WTC11 (cell line): ENCODE results near the gene C11orf54. TPM values are rescaled to one million over a fixed set of nuclear protein-coding genes. Genes with fewer than 3 reads are reported as not detected.

Experiments
- ATAC-seq: fragments of 200-7000 bp; cut with Tn5 transposase; 2 replicates; pipeline ENCODE4 v1.10.0; 2021; ENCODE audit warnings: mild to moderate bottlenecking, moderate library complexity
- CTCF ChIA-PET: fragments of 300-600 bp; sonication (Branson Sonifier 250); formaldehyde crosslinking; loops from one replicate; lab custom pipeline; 2021; ENCODE audit warnings: antibody characterized with exemption; lab: Charles Lee
- POLR2A ChIA-PET: fragments of 350-600 bp; sonication (Branson Sonifier 250); formaldehyde crosslinking; loops from one replicate; lab custom pipeline; 2021; ENCODE audit warnings: antibody characterized with exemption; lab: Charles Lee
- DNase-seq: peaks from one replicate; pipeline ENCODE4 v3.0.0; 2021; ENCODE audit warnings: low spot score
- H3K27ac Mint-ChIP-seq: 2 replicates; pipeline ENCODE4 v1.8.0; 2021; ENCODE audit warnings: mixed read lengths
- H3K27me3 Mint-ChIP-seq: 2 replicates; pipeline ENCODE4 v1.8.0; 2021; ENCODE audit warnings: low read depth, mild to moderate bottlenecking, moderate library complexity, mixed read lengths
- H3K36me3 Mint-ChIP-seq: 2 replicates; pipeline ENCODE4 v1.8.0; 2021; ENCODE audit warnings: mixed read lengths
- H3K4me1 Mint-ChIP-seq: 2 replicates; pipeline ENCODE4 v1.8.0; 2022; ENCODE audit warnings: mixed read lengths
- H3K4me3 Mint-ChIP-seq: 2 replicates; pipeline ENCODE4 v1.8.0; 2021; ENCODE audit warnings: mild to moderate bottlenecking, moderate library complexity, mixed read lengths
- H3K9me3 Mint-ChIP-seq: 2 replicates; pipeline ENCODE4 v1.8.0; 2021; ENCODE audit warnings: mixed read lengths
- ATF2 ChIP-seq: sonication (generic); formaldehyde crosslinking; IDR thresholded peaks from 2 replicates; pipeline ENCODE4 v1.8.1; 2022; ENCODE audit warnings: low read depth, missing genetic modification reagents, borderline replicate concordance
- E2F1 ChIP-seq: sonication (generic); formaldehyde crosslinking; IDR thresholded peaks from 2 replicates; pipeline ENCODE4 v1.8.0; 2022; ENCODE audit warnings: mild to moderate bottlenecking, missing genetic modification reagents
- E2F4 ChIP-seq: sonication (generic); formaldehyde crosslinking; IDR thresholded peaks from 2 replicates; pipeline ENCODE4 v1.8.1; 2022; ENCODE audit warnings: low read depth, mild to moderate bottlenecking, moderate library complexity, missing genetic modification reagents, borderline replicate concordance
- ETV6 ChIP-seq: sonication (generic); formaldehyde crosslinking; IDR thresholded peaks from 2 replicates; pipeline ENCODE4 v1.8.1; 2022; ENCODE audit warnings: mild to moderate bottlenecking, missing genetic modification reagents
- MXD4 ChIP-seq: fragments of 250-450 bp; sonication (Bioruptor Pico); IDR thresholded peaks from 2 replicates; pipeline ENCODE4 v1.8.0; 2021; ENCODE audit warnings: mild to moderate bottlenecking, moderate library complexity, borderline replicate concordance
- SP1 ChIP-seq: sonication (generic); formaldehyde crosslinking; conservative IDR thresholded peaks from 2 replicates; pipeline ENCODE4 v1.8.1; 2022; ENCODE audit warnings: missing genetic modification reagents
- TEAD1 ChIP-seq: sonication (generic); formaldehyde crosslinking; IDR thresholded peaks from 2 replicates; pipeline ENCODE4 v1.8.0; 2022; ENCODE audit warnings: mild to moderate bottlenecking, missing genetic modification reagents
- USF1 ChIP-seq: sonication (generic); formaldehyde crosslinking; IDR thresholded peaks from 2 replicates; pipeline ENCODE4 v1.8.0; 2022; ENCODE audit warnings: mild to moderate bottlenecking, missing genetic modification reagents
- USF2 ChIP-seq: sonication (generic); formaldehyde crosslinking; IDR thresholded peaks from 2 replicates; pipeline ENCODE4 v1.8.1; 2023; ENCODE audit warnings: mild to moderate bottlenecking, missing genetic modification reagents, moderate library complexity
- ZMAT4 ChIP-seq: fragments of 250-450 bp; sonication (Bioruptor Pico); IDR thresholded peaks from 2 replicates; pipeline ENCODE4 v1.9.0; 2021; ENCODE audit warnings: mild to moderate bottlenecking
- ZNF317 ChIP-seq: sonication (generic); formaldehyde crosslinking; IDR thresholded peaks from 2 replicates; pipeline ENCODE4 v1.8.1; 2023; ENCODE audit warnings: low read depth, mild to moderate bottlenecking, moderate library complexity, missing genetic modification reagents, borderline replicate concordance
- ZNF532 ChIP-seq: fragments of 250-450 bp; sonication (Bioruptor Pico); IDR thresholded peaks from 2 replicates; pipeline ENCODE4 v1.9.0; 2021; ENCODE audit warnings: mild to moderate bottlenecking, borderline replicate concordance
- total RNA-seq: library from RNA; stranded (reverse); gene quantifications from 3 replicates; pipeline ENCODE4 v1.2.3, GENCODE V29; 2021

Gene C11orf54
- total RNA-seq, 1 experiment from 2014 or later: 25.4 TPM

- TF ChIP-seq ZNF317 (CRISPR knock-in tag) (no peak), E2F1 (CRISPR knock-in tag) (no peak), SP1 (CRISPR knock-in tag) (no peak), ZMAT4 (CRISPR knock-in tag) (no peak), E2F4 (CRISPR knock-in tag) (no peak), ETV6 (CRISPR knock-in tag) (no peak), TEAD1 (CRISPR knock-in tag) (no peak), ZNF532 (no peak), ATF2 (no peak)
Measured at GRCh38 chr11:93712678-93713077, 28.8 kb upstream of the C11orf54 start (continued).

GRCh38 chr11:93715797-93716396 is 25.6 kb upstream of the C11orf54 start:
- H3K27me3 Mint-ChIP-seq: no peaks in the 10 kb centered on the region
- POLR2A ChIA-PET: no interaction called here
- ATAC-seq: peak; percentile 57
- TF ChIP-seq MXD4 (CRISPR knock-in tag) (no peak), ATF2 (no peak), USF2 (CRISPR knock-in tag) (peak; percentile 66; the same call in 1 of the 2 replicates), USF1 (CRISPR knock-in tag) (no peak)
- H3K27ac Mint-ChIP-seq: no peak overlapping the region
- H3K4me1 Mint-ChIP-seq: peaks cover 9% of the 10 kb centered on the region
- H3K36me3 Mint-ChIP-seq: peaks cover 43% of the 10 kb centered on the region
- H3K4me3 Mint-ChIP-seq: no peak overlapping the region
- no peak for DNase-seq
- CTCF ChIA-PET: interaction anchor here (0.5 kb wide), 1 partner anchor 12 kb away, joined by 4 read pairs; no protein-coding TSS in a partner anchor
- H3K9me3 Mint-ChIP-seq: peaks cover 4% of the 10 kb centered on the region
